ENCODE data around the gene EME1.
A peak's percentile ranks its signal among the peaks of the same experiment; 100 is the strongest.
"Not testable (repeated sequence)": the region's sequence is repeated elsewhere in the genome, so short reads cannot be mapped to it uniquely, and the experiment has no call there.

Gene EME1

GRCh38 chr17:50407921-50408320, 34.9 kb downstream of the EME1 start:
- no peaks in the 10 kb centered on the region for H3K4me1 Mint-ChIP-seq
- no peaks in the 10 kb centered on the region for H3K36me3 Mint-ChIP-seq (ENCODE audit: low read depth)
- peaks cover 29% of the 10 kb centered on the region for H3K27me3 Mint-ChIP-seq (ENCODE audit: low read depth)
- peaks cover 4% of the 10 kb centered on the region for H3K9me3 Mint-ChIP-seq
- no peak overlapping the region for H3K27ac Mint-ChIP-seq
- TF ChIP-seq CTCF (IDR thresholded peaks at IDR 0.05; ENCODE audit: unreplicated experiment in 3 of 3) = no peak
- H3K4me3 Mint-ChIP-seq = no peak overlapping the region

GRCh38 chr17:50412188-50412732, 39.2 kb downstream of the EME1 start:
- Mint-ChIP-seq H3K27me3 (ENCODE audit: low read depth) (peaks cover 19% of the 10 kb centered on the region), H3K27ac (no peak overlapping the region), H3K36me3 (ENCODE audit: low read depth) (no peaks in the 10 kb centered on the region), H3K9me3 (peaks cover 4% of the 10 kb centered on the region), H3K4me1 (no peaks in the 10 kb centered on the region), H3K4me3 (no peak overlapping the region)
- no peak for TF ChIP-seq CTCF (IDR thresholded peaks at IDR 0.05; ENCODE audit: unreplicated experiment in 3 of 3)

GRCh38 chr17:50414808-50415207, 41.8 kb downstream of the EME1 start:
- Mint-ChIP-seq H3K4me1 (peaks cover under 1% of the 10 kb centered on the region), H3K27me3 (ENCODE audit: low read depth) (peaks cover 19% of the 10 kb centered on the region), H3K27ac (no peak overlapping the region), H3K9me3 (peaks cover 9% of the 10 kb centered on the region), H3K4me3 (no peak overlapping the region), H3K36me3 (ENCODE audit: low read depth) (no peaks in the 10 kb centered on the region)
- no peak for TF ChIP-seq CTCF (IDR thresholded peaks at IDR 0.05; ENCODE audit: unreplicated experiment in 3 of 3)

- H3K27me3 Mint-ChIP-seq (ENCODE audit: low read depth); H3K36me3 Mint-ChIP-seq (ENCODE audit: low read depth); H3K27ac Mint-ChIP-seq; H3K4me3 Mint-ChIP-seq: not testable (repeated sequence)
- H3K9me3 Mint-ChIP-seq = peaks cover 12% of the 10 kb centered on the region
- peaks cover 21% of the 10 kb centered on the region for H3K4me1 Mint-ChIP-seq
These were observed 46.5 kb downstream of the EME1 start for GRCh38 chr17:50419577-50419976.

GRCh38 chr17:50420419-50421112, 47.5 kb downstream of the EME1 start:
- H3K4me3 Mint-ChIP-seq = no peak overlapping the region
- H3K27me3 Mint-ChIP-seq (ENCODE audit: low read depth) = peaks cover 8% of the 10 kb centered on the region
- no peaks in the 10 kb centered on the region for H3K36me3 Mint-ChIP-seq (ENCODE audit: low read depth)
- peaks cover 22% of the 10 kb centered on the region for H3K4me1 Mint-ChIP-seq
- no peak for TF ChIP-seq CTCF (IDR thresholded peaks at IDR 0.05; ENCODE audit: unreplicated experiment in 3 of 3)
- peak overlapping the region in 1 of 3 experiments; percentile 27 for H3K27ac Mint-ChIP-seq
- H3K9me3 Mint-ChIP-seq = peaks cover 12% of the 10 kb centered on the region

GRCh38 chr17:50421308-50422051, 48.5 kb downstream of the EME1 start:
- Mint-ChIP-seq H3K27me3 (ENCODE audit: low read depth) (no peaks in the 10 kb centered on the region), H3K27ac (peak overlapping the region; percentile 49 to 80 (median 75)), H3K4me1 (peaks cover 26% of the 10 kb centered on the region), H3K9me3 (peaks cover 12% of the 10 kb centered on the region), H3K4me3 (peak overlapping the region; percentile 12 to 60 (median 33)), H3K36me3 (ENCODE audit: low read depth) (no peaks in the 10 kb centered on the region)
- no peak for TF ChIP-seq CTCF (IDR thresholded peaks at IDR 0.05; ENCODE audit: unreplicated experiment in 3 of 3)

Measured in nephron (organoid).